ENCODE data around the gene MCOLN1. TPM values are rescaled to one million over a fixed set of nuclear protein-coding genes. Genes with fewer than 3 reads are reported as not detected.

MCOLN1 gene
- total RNA-seq, 2 donors from 2014 or later = 11.2 to 13.0 TPM

- TF ChIP-seq CTCF (IDR thresholded peaks at IDR 0.05) = no peak
- DNase-seq (ENCODE audit: low spot score) = no peak
- no peak overlapping the region for H3K4me3 ChIP-seq
- no peaks in the 10 kb centered on the region for H3K9me3 ChIP-seq
- no peaks in the 10 kb centered on the region for H3K27me3 ChIP-seq
- no peak overlapping the region for H3K27ac ChIP-seq
- H3K4me1 ChIP-seq = peaks cover 0 to 11% of the 10 kb centered on the region in 2 donors
- H3K36me3 ChIP-seq = no peaks in the 10 kb centered on the region
Observed at GRCh38 chr19:7478173-7478842, 44.1 kb upstream of the MCOLN1 start.

DNA sequence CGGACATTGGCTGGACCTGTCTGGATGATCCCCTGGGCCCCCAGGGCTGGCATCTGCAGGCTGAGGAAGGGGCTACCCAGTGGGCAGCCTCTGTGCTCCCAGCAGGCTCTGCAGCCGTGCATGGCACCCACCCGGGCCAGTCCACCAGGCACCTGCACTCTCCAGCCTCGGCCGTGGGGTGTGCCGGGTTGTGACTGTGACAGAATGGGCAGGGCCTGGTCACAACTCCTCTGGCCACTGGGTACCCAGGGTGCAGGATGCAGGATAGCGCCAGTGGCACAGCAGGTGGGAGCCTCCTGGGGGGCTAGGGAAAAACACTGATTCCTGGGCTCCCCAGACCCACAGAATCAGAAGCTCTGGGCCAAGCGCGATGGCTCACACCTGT lies 43.6 kb upstream of the MCOLN1 start:
- Histone ChIP-seq H3K36me3 (no peaks in the 10 kb centered on the region), H3K27me3 (no peaks in the 10 kb centered on the region), H3K4me1 (peaks cover 0 to 13% of the 10 kb centered on the region in 2 donors), H3K9me3 (no peaks in the 10 kb centered on the region), H3K4me3 (no peak overlapping the region), H3K27ac (no peak overlapping the region)
- TF ChIP-seq CTCF (IDR thresholded peaks at IDR 0.05) = no peak
- DNase-seq (ENCODE audit: low spot score) = no peak

GRCh38 chr19:7480222-7480969 lies 42.0 kb upstream of the MCOLN1 start:
- H3K27me3 ChIP-seq = no peaks in the 10 kb centered on the region
- DNase-seq (ENCODE audit: low spot score) = no peak
- H3K27ac ChIP-seq = peak overlapping the region in 1 of 2 donors; percentile 17

GRCh38 chr19:7480970-7481255 lies 41.5 kb upstream of the MCOLN1 start:
- H3K4me3 ChIP-seq = no peak overlapping the region
- H3K36me3 ChIP-seq = no peaks in the 10 kb centered on the region
- H3K27ac ChIP-seq = peak overlapping the region in 1 of 2 donors; percentile 17
- no peak for DNase-seq (ENCODE audit: low spot score)
- no peaks in the 10 kb centered on the region for H3K27me3 ChIP-seq
- TF ChIP-seq CTCF (IDR thresholded peaks at IDR 0.05) = no peak
- H3K4me1 ChIP-seq = peaks cover 0 to 13% of the 10 kb centered on the region in 2 donors
- H3K9me3 ChIP-seq = no peaks in the 10 kb centered on the region

More at GRCh38 chr19:7480222-7480969, 42.0 kb upstream of the MCOLN1 start:
- H3K4me3 ChIP-seq = no peak overlapping the region
- no peak for TF ChIP-seq CTCF (IDR thresholded peaks at IDR 0.05)
- H3K4me1 ChIP-seq = peaks cover 0 to 13% of the 10 kb centered on the region in 2 donors
- no peaks in the 10 kb centered on the region for H3K36me3 ChIP-seq
- H3K9me3 ChIP-seq = no peaks in the 10 kb centered on the region

DNA sequence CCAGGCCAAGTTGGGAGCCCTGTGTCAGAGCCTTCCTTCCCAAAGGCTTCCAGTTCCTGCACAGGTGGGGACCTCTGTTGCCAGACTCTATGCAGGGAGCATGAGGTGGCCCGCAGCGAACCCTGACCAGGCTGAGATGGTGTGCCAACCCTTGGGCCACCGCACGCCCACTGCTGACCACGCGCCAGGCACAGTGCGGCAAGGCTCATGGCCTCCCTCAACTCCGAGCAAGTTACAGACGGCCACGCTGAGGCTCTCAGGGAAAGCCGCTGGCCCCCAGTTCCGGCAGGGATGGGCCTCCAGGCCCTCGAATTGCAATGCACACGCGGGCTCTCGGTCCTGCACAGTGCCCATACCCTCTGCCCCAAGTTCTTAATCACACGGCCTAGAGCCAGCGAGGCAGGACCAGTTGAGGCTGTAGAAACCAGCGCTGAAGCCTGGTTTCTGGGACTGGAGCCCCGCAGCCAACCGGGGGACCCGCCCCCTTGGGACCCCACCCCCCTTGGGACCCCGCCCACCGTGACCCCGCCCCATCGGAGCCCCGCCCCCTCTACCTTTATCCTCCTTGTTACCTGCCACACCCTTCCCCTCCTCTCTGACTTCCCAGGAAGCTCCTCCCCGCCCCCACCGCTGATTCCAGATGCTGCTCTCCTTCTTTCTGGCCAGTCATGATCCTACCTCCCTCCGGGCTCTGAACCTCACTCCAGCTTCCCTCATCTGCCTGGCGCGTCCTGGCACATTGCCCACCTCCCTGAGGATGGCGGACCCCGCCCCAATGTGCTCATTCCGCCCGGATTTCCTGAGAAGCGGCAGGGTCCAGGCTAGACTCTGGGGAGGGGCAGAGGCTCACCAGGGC lies 39.6 kb upstream of the MCOLN1 start:
- peaks cover 0 to 13% of the 10 kb centered on the region in 2 donors for H3K4me1 ChIP-seq
- no peaks in the 10 kb centered on the region for H3K9me3 ChIP-seq
- H3K27ac ChIP-seq = no peak overlapping the region
- H3K4me3 ChIP-seq = no peak overlapping the region
- H3K27me3 ChIP-seq = no peaks in the 10 kb centered on the region
- no peaks in the 10 kb centered on the region for H3K36me3 ChIP-seq
- no peak for TF ChIP-seq CTCF (IDR thresholded peaks at IDR 0.05)
- no peak for DNase-seq (ENCODE audit: low spot score)
